Astrocyte of the hippocampus (primary cell): ENCODE results near the gene LRATD1.
"Not testable (repeated sequence)": the region's sequence is repeated elsewhere in the genome, so short reads cannot be mapped to it uniquely, and the experiment has no call there.

Experiments
- DNase-seq: peaks from one replicate; pipeline ENCODE4 v3.0.0; 2011; ENCODE audit warnings: low read depth, low spot score

LRATD1 gene

GRCh38 chr2:14632133-14632936 lies at the start of gene LRATD1:
Gene LRATD1 (plus strand): TSS chr2:14632717. CDS start chr2:14633980, 1,263 bp downstream.
- DNase-seq, result peak; percentile 97

- DNase-seq, result no peak
These were observed 49.5 kb upstream of the LRATD1 start for GRCh38 chr2:14583059-14583458.

GRCh38 chr2:14583802-14584201 lies 48.7 kb upstream of the LRATD1 start:
- DNase-seq, result no peak

- DNase-seq, result peak; percentile 59
These were observed 45.4 kb upstream of the LRATD1 start for GRCh38 chr2:14587119-14587518.

- DNase-seq, result no peak
These were observed 31.3 kb upstream of the LRATD1 start for GRCh38 chr2:14601156-14601770.

- DNase-seq, result no peak
These were observed 30.2 kb upstream of the LRATD1 start for GRCh38 chr2:14602309-14602708.

GRCh38 chr2:14603676-14604075 lies 28.8 kb upstream of the LRATD1 start:
- DNase-seq, result no peak

GRCh38 chr2:14608245-14608644 lies 24.3 kb upstream of the LRATD1 start:
- no peak for DNase-seq

- peak; percentile 73 for DNase-seq
These were observed 18.5 kb upstream of the LRATD1 start for GRCh38 chr2:14614017-14614416.

GRCh38 chr2:14615121-14615520 lies 17.4 kb upstream of the LRATD1 start:
- peak; percentile 7 for DNase-seq

- DNase-seq, result no peak
These were observed 16.8 kb upstream of the LRATD1 start for GRCh38 chr2:14615760-14616159.

GRCh38 chr2:14616342-14616741 lies 16.2 kb upstream of the LRATD1 start:
- DNase-seq, result peak; percentile 46

- no peak for DNase-seq
These were observed 15.6 kb upstream of the LRATD1 start for GRCh38 chr2:14616950-14617349.

- DNase-seq, result peak; percentile 21
These were observed 13.1 kb upstream of the LRATD1 start for GRCh38 chr2:14619441-14619840.

GRCh38 chr2:14621114-14621513 lies 11.4 kb upstream of the LRATD1 start:
- DNase-seq, result no peak

GRCh38 chr2:14621906-14622549 lies 10.5 kb upstream of the LRATD1 start:
- no peak for DNase-seq

- not testable (repeated sequence) for DNase-seq
These were observed 10.0 kb upstream of the LRATD1 start for GRCh38 chr2:14622550-14622939.

GRCh38 chr2:14623237-14623636 lies 9.3 kb upstream of the LRATD1 start:
- DNase-seq, result no peak

- no peak for DNase-seq
These were observed 5.6 kb upstream of the LRATD1 start for GRCh38 chr2:14626873-14627272.

GRCh38 chr2:14628901-14629300 lies 3.6 kb upstream of the LRATD1 start:
- peak; percentile 16 for DNase-seq

- no peak for DNase-seq
These were observed 994 bp upstream of the LRATD1 start for GRCh38 chr2:14631406-14632040.

- DNase-seq, result peak; percentile 38
These were observed 544 bp downstream of the LRATD1 start for GRCh38 chr2:14633061-14633460.
